Left lung (tissue), 10 donors: ENCODE results near the gene ADGRL2. TPM values are rescaled to one million over a fixed set of nuclear protein-coding genes. Genes with fewer than 3 reads are reported as not detected.

ENCODE experiments used
- ATAC-seq: fragments of 200-7000 bp; cut with Tn5 transposase; one replicate; pipeline ENCODE4 v1.9.1; 2020; ENCODE audit warnings: moderate library complexity
- DNase-seq, 4 donors: peaks; one replicate each; pipeline ENCODE4 v3.0.0-alpha.2; 2013 to 2020
- H3K27ac ChIP-seq, 2 donors: fragments of 200-600 bp; sonication (generic) in 1 of 2; one replicate each; pipeline versions ENCODE4 v1.5.0 to v1.8.0; 2020 to 2021
- H3K27me3 ChIP-seq, 2 donors: fragments of 200-600 bp; sonication (generic) in 1 of 2; one replicate each; pipeline versions ENCODE4 v1.5.0 to v1.8.0; 2020 to 2021
- H3K36me3 ChIP-seq, 2 donors: fragments of 200-600 bp; sonication (generic) in 1 of 2; one replicate each; pipeline versions ENCODE4 v1.5.0 to v1.8.0; 2020 to 2021
- H3K4me1 ChIP-seq, 2 donors: fragments of 200-600 bp; one replicate each; pipeline ENCODE4 v1.8.0; 2021
- H3K4me3 ChIP-seq, 2 donors: fragments of 200-600 bp; sonication (generic) in 1 of 2; one replicate each; pipeline versions ENCODE4 v1.5.0 to v1.8.0; 2020 to 2021; ENCODE audit warnings: mild to moderate bottlenecking in 1 of 2
- H3K9me3 ChIP-seq, 2 donors: fragments of 200-600 bp; sonication (generic) in 1 of 2; one replicate each; pipeline versions ENCODE4 v1.5.0 to v1.8.0; 2020 to 2021
- intact Hi-C, 2 donors: fragments of 100-400 bp; cut with DNase I; formaldehyde crosslinking; loops; one replicate each; pipeline versions ENCODE4 v1.11.2 to v1.14.2; 2022
- polyA plus RNA-seq, 6 donors: library from polyadenylated mRNA; unstranded; fragments of 120-200 nt; gene quantifications; one replicate each; pipeline ENCODE4 v1.2.1, GENCODE V29; 2013; ENCODE audit not compliant: insufficient read length in 6 of 6
- total RNA-seq, 2 donors: library from RNA; stranded (reverse); fragmentation: NEBNext Ultra II Directional; extraction: Animal tissue kit (Norgen Biotek cat#: 25700); gene quantifications; one replicate each; pipeline ENCODE4 v1.2.1, GENCODE V29; 2021
- TF ChIP-seq, protein P1 (sequence below), 2 donors: fragments of 200-600 bp; sonication (generic) in 1 of 2; IDR thresholded peaks; one replicate each; pipeline versions ENCODE4 v1.5.0 to v1.8.0; 2021; ENCODE audit warnings: antibody characterized with exemption in 2 of 2
- donor health status: DM: no; HTN: yes; CAD: no.
- donor health status: DM: no; HTN: no; CAD: no.

Gene ADGRL2
- total and polyA plus RNA-seq, 8 donors: 78.8 to 295 (median 250) TPM

DNA sequence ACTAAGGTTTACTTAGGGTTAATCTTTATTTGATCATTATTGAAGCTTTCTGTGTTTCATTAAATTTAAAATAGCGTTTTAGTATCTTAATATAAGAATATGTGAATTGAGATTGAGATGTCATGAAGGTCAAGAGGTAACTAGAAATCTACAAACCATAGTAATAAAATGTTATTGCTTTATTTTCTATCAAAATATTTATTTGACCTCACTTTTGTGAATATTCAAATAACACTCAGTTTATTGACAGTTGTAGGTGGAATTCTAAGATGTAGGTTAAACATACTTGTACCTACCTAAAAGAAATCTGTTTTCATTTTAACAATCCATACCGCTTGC, 5.7 kb downstream of the ADGRL2 start:
- Histone ChIP-seq H3K27ac (peak overlapping the region in 1 of 2 donors; percentile 56), H3K36me3 (no peaks in the 10 kb centered on the region), H3K27me3 (peaks cover 0 to 77% of the 10 kb centered on the region in 2 donors), H3K4me3 (peak overlapping the region in 1 of 2 donors; percentile 3), H3K9me3 (no peaks in the 10 kb centered on the region), H3K4me1 (no peaks in the 10 kb centered on the region)
- intact Hi-C loops: no loop called here
- DNase-seq: no peak
- ATAC-seq: no peak
- TF ChIP-seq, protein P1, sequence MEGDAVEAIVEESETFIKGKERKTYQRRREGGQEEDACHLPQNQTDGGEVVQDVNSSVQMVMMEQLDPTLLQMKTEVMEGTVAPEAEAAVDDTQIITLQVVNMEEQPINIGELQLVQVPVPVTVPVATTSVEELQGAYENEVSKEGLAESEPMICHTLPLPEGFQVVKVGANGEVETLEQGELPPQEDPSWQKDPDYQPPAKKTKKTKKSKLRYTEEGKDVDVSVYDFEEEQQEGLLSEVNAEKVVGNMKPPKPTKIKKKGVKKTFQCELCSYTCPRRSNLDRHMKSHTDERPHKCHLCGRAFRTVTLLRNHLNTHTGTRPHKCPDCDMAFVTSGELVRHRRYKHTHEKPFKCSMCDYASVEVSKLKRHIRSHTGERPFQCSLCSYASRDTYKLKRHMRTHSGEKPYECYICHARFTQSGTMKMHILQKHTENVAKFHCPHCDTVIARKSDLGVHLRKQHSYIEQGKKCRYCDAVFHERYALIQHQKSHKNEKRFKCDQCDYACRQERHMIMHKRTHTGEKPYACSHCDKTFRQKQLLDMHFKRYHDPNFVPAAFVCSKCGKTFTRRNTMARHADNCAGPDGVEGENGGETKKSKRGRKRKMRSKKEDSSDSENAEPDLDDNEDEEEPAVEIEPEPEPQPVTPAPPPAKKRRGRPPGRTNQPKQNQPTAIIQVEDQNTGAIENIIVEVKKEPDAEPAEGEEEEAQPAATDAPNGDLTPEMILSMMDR (IDR thresholded peaks at IDR 0.05): no peak

DNA sequence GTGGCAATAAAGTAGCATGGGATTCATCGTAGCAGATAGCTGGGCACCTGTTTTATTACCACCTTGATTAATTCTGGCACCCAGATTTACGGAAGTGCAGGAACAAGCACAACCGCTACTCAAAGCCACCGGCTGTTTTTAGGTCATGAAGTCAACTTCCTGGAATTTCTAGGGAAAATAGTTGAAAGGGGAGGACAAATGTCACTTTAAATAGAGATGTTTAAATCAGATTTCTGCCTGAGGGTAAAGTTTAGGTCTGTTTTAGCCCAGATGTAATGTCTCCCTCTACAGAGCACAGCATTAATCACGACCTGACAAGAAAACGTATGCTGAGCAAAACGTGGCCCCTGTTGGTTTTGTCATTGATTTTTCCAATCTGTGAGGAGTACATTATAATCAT, 8.0 kb downstream of the ADGRL2 start:
- DNase-seq: no peak
- Histone ChIP-seq H3K27me3 (peaks cover 0 to 54% of the 10 kb centered on the region in 2 donors), H3K4me1 (peaks cover 0 to 8% of the 10 kb centered on the region in 2 donors), H3K36me3 (no peaks in the 10 kb centered on the region), H3K27ac (peak overlapping the region in 1 of 2 donors; percentile 50), H3K4me3 (no peak overlapping the region), H3K9me3 (no peaks in the 10 kb centered on the region)
- intact Hi-C loops: no loop called here
- TF ChIP-seq, protein P1 (IDR thresholded peaks at IDR 0.05): no peak
- peak; percentile 19 for ATAC-seq

DNA sequence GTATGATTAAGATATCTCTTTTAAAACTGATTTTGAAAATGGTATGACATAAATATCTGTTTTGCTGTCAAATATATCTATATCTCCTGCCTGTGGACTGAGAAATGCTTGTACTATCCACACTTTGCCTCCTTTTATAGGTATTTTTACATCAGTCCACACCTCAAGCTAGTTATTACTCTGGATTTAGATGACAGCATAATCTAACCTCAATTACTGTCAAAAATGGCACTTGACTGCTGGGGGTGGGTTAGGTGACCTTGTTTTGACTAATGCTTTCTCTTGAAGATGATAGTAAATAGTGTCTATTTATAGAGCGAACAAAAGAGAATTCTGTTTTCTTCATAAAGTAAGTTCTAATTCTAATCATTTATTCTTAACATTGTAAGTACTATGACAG, 9.1 kb downstream of the ADGRL2 start:
- Histone ChIP-seq H3K4me1 (peaks cover 0 to 8% of the 10 kb centered on the region in 2 donors), H3K4me3 (no peak overlapping the region), H3K27me3 (peaks cover 0 to 43% of the 10 kb centered on the region in 2 donors), H3K9me3 (no peaks in the 10 kb centered on the region), H3K27ac (no peak overlapping the region), H3K36me3 (no peaks in the 10 kb centered on the region)
- DNase-seq (no peak), ATAC-seq (no peak)
- intact Hi-C loops: no loop called here
- TF ChIP-seq, protein P1 (IDR thresholded peaks at IDR 0.05): no peak

DNA sequence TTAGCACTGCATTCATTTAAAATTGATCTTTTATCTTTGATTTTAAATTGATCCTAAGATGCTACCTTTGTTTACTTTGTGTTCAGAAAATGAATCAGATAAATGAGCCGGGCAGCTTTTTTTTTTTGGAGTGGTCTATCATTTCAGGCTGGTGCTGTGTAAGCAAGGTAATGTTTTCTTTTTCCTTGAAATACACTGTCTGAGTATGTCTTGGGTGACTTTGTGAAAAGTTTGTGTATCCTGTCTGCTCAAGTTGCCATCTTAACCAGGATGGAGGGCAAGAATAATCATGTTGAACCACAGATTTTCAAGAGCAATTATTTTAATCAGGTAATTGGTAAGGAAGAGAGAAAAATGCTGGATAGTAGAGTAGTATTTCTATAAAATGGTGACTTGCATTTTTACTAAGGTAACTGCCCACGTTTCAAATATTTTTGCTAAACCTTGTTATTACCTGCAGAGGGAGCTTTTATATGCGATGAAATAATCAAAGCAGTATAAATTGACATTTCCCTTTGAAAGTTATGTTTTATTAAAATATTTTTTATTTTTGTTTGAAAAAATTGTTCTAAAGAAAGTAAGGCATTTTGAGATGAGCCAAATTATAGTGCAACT, 11.1 kb downstream of the ADGRL2 start:
- TF ChIP-seq, protein P1 (IDR thresholded peaks at IDR 0.05): peak in 1 of 2 donors; percentile 26
- peak; percentile 41 for ATAC-seq
- Histone ChIP-seq H3K27ac (no peak overlapping the region), H3K27me3 (peaks cover 0 to 23% of the 10 kb centered on the region in 2 donors), H3K9me3 (no peaks in the 10 kb centered on the region), H3K4me1 (peaks cover 3 to 8% of the 10 kb centered on the region in 2 donors), H3K4me3 (no peak overlapping the region), H3K36me3 (no peaks in the 10 kb centered on the region)
- intact Hi-C loops: no loop called here
- DNase-seq: no peak

- TF ChIP-seq, protein P1 (IDR thresholded peaks at IDR 0.05): no peak
- no peak overlapping the region for H3K27ac ChIP-seq
- H3K27me3 ChIP-seq: peaks cover 0 to 14% of the 10 kb centered on the region in 2 donors
- DNase-seq (peak in 1 of 4 donors; percentile 27), ATAC-seq (peak; percentile 64)
- H3K9me3 ChIP-seq: no peaks in the 10 kb centered on the region
- no peaks in the 10 kb centered on the region for H3K36me3 ChIP-seq
- H3K4me3 ChIP-seq: no peak overlapping the region
- peaks cover 3 to 8% of the 10 kb centered on the region in 2 donors for H3K4me1 ChIP-seq
- intact Hi-C loops: no loop called here
Measured at GRCh38 chr1:81812712-81813111, 12.0 kb downstream of the ADGRL2 start.
